Activated gamma-delta T cell treated with Interleukin-2 at 50 U/mL for 16 hours (primary cell): ENCODE data around the gene TSPO.
A peak's percentile ranks its signal among the peaks of the same experiment; 100 is the strongest.
"Not testable (repeated sequence)": the region's sequence is repeated elsewhere in the genome, so short reads cannot be mapped to it uniquely, and the experiment has no call there.

Experiments used
- DNase-seq: peaks from one replicate; pipeline ENCODE4 v3.0.0-alpha.2; 2020

TSPO gene

DNA sequence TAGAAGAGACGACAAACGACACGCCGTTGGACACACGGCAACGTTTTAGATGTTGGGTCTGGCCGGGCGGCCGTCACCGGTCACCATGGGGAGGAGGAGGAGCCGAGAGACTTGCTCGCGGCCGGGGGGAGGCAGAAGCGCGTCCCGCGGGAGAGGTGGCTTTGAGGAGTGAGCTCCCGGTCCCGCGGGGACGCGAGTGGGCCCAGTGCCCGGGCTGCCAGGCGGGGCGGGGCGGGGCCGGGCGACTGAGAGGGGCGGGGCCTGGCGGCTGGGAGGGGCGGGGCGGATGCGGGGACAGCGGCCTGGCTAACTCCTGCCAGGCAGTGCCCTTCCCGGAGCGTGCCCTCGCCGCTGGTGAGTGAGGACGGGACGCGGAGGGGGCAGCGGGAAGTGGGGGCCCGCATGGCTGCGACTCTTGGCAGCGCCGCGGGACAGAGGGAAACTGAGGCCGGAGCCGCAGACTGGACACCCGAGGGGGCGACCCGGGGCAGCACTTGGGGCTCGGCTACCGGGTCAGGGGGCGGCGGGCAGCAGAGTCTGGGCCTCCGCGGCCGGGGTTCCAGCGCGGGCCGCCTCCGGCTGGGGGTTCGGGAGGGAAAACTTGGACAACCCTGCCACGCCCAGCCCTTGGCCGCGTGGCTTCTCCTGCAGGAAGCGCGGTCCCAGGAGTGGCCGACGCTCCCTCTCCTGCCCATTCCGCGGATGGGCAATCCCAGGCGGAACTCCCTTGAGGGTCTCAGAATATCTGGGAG lies at the start of gene TSPO:
TSPO (plus strand) TSS at position 309 of the 752 bp plus-strand sequence. CDS start 7,680 bp downstream, outside the sequence.
- peak; percentile 48 for DNase-seq

DNA sequence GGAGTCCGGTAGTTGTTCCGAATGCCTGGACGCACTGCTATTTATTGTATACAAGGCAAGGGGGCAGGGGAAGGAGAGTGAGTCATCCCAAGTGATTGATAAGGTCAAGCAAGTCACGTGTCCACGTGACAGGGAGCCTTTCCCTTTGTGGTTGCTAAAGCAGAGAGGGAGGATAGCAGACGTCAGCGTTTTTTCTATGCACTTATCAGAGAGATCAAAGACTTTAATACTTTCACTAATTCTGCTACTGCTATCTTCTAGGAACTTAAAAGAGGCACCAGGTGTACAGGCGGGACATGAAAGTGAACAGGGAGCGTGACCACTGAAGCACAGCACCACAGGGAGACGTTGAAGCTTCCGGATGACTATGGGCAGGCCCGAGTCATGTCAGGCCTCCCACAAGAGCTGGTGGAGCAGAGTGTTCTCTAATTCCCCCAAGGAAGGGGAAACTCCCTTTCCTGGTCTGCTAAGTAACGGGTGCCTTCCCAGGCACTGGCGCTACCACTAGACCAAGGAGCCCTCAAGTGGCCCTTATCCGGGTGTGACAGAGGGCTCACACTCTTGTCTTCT lies 47.2 kb upstream of the TSPO start:
- not testable (repeated sequence) for DNase-seq

DNA sequence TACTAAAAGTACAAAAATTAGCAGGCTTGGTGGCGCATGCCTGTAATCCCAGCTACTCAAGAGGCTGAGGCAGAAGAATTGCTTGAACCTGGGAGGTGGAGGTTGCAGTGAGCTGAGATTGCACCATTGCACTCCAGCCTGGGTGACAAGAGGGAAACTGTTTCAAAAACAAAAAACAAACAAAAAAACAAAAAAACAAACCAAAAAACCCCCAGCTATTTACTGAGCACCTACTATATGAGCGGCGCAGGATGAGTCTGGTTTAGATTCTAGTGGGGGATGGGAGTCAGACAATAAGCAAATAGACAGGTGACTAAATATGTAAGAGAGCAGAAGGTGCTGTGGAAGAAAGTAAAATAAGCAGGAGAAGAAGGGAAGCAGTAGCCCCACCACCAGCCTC lies 46.4 kb upstream of the TSPO start:
- not testable (repeated sequence) for DNase-seq

DNA sequence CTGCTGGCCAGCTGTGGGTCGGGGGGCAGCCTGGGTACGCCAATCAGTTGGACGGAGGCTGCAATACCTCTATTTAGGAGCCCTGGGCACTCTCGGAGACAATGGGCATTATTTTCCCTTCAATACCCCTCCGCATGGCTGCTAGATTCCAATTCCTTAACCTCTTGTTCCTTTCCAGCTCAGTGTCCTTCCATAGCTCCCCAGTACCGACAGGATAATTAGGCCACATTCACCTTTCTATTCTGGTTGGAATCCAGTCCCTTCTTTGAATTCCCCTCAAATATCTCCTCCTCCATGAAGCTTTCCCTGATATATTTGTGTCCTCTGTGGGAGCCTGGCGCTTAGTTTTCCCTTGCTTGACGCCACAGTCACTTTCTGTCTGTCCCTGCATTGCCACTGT lies 45.1 kb upstream of the TSPO start:
- DNase-seq: no peak

DNA sequence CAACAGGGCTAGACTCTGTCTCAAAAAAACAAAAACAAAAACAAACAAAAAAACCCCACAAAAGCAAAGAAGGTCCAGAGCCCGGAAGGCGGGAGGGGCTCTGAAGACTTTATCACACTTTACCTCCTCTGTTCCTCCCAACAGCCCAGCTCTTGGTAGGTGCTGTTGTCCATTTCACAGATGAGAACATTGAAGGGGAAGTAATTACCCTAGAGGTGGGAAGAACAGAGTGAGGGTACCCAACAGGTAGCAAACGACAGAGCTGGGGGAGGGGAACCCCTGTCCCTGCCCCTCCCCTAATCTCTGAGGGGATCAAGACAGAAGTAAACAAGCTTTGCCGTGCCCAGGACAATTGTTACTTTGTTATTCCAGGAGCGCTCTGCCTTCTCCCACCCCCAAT lies 41.8 kb upstream of the TSPO start:
- DNase-seq: no peak

DNA sequence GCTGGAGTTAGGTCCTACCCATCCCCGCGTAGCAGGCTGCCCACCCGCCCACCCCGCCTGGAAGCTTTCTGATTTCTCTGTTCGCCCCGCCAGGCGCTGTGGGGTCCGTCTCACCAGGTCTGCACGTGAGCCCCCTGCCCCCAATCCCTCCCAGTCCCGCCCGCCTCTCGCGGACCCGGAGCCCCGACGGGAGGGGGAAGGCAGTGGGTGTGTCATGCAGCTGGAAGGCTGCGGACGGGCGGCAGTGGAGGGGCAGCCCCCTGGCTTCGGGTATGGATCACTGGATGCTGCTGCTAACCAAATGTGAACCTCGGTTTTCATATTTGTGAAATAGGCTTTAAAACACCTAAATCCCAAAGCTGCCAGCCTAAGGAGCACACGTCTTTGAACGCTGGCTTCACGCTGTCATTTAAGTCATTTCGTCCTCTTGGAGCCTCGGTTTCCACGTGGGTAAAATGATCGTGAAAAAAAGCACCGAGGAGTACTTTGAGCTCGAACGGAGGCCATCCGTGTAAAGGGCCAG lies 41.4 kb upstream of the TSPO start:
- DNase-seq: no peak

DNA sequence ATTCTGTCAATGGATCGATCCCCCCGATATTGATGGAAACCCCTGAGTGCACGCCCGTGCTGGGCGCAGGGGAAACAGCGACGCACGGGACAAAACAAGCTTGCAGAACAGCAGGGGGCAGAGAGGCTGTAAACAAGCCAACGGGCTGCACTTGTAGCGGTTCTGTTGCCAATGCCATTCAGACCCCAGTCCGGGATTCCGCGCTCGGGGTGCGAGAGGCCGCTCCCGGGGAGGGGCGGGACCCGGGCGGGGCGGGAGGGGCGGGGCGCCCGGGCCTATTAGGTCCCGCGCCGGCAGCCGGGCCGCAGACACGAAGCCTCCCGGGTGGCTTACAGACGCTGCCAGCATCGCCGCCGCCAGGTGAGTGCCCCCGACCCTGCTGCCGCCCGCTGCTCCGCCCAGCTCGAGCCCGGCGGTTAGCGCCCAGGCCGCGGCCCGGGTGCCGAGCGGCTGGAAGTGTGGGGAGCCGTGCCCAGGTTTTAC lies 40.9 kb upstream of the TSPO start, which contains the start of gene BIK:
BIK (plus strand) TSS at position 307 of the 483 bp plus-strand sequence. CDS start 13,273 bp downstream, outside the sequence.
- peak; percentile 35 for DNase-seq

DNA sequence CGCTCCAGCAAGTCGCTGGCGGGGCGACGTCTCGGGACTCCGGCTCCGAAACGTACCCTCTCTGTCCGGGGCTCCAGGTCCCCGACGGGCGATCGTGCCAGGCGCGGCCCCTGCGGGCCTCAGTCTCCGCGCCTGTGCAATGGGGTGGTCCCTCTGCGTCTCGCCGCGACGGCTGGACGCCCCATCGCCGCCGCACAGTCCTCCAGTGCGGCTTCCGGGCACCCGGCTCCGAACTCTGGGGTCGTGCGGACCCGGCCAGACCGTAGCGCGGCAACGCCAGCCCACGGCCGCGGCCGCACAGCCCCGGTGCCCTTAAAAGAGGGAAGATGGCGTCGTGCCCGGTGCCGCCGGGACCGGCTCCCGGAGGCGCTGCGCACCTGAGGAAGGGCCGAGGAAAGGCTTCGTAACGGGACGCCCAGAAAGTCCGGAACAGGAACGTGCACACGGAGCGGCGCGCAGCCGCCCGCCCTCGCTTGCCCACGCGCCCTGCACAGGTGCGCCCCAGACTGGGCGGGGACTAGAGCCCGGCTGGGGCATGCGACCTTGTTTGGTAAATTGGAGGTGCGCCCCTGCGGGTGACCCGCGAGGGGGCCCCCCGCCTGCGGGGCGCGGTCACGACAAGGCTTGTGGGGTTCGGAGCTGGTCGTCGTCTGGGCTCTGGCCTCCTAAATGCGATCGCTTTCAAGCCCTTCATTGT lies 40.3 kb upstream of the TSPO start:
- DNase-seq: peak; percentile 29

DNA sequence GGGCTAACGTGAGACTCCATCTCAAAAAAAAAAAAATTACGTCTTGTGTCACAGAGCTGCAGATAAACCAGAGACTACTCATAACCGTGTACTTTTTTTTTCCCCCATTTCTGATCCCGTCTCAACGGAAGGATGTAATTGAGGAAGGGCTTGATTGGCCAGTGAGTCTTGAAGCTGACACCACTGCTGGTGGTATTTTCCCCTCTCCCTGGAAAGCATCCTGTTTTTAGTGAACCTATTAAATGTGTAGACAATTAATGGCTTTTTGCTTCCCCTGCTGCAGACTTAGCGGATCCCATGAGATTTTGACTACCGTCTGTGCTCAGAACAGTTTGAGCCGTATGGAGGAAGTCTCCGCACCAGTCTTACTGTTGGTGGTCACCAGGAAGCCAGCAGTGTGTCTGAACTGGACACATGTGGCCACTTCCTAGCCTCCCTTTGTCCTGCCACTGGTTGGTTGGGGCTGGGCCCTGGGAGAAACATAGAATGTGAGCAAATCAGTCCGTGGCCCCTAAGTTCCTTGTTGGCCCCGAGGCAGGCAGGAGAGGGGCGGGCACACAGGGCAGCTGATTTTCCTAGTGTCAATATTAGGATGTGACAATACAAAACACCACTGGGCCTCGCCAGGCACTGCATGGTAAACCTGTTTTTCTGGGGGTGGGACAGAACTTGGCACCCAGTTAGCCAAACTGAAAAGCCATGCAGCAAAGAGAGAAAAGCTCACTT lies 37.7 kb upstream of the TSPO start:
- DNase-seq: no peak

DNA sequence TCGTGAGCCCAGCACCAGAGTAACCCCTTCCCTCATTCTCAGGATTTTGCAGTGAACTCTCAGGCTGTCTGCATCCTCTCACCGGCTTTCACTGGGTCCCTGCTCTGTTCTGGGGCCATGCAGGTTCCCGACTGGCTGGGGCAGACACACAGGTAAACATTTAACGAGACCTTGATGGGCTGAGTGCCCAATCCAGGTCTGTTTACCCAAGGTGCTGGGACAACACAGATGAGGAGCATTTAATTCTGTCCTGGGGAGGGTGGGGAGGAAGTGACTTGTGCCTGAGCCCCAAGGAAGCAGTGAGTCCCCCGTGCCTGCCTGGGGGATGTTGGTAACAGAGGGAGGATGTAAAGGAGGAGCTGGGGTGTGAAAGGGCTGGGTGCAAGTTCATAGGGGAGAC lies 36.4 kb upstream of the TSPO start:
- DNase-seq: no peak

DNA sequence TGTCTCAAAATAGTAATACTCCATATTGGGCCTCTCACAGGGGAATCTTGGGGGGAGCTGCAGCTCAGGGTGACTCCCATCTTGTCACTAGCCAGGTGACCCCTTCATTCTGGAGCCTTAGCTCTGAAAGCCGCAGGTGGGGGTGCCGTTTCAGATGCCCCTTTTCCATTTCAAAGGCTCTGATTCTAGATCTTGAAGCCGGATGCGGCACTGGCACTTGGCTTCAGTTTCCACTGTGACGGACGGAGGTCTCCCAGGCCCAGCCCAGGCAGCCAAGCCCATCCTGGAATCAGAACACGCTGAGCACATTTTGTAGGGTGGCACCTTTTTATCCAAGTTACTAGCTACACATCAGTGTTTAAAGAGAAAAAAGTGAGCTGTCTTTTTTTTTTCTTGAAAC lies 34.4 kb upstream of the TSPO start:
- no peak for DNase-seq

DNA sequence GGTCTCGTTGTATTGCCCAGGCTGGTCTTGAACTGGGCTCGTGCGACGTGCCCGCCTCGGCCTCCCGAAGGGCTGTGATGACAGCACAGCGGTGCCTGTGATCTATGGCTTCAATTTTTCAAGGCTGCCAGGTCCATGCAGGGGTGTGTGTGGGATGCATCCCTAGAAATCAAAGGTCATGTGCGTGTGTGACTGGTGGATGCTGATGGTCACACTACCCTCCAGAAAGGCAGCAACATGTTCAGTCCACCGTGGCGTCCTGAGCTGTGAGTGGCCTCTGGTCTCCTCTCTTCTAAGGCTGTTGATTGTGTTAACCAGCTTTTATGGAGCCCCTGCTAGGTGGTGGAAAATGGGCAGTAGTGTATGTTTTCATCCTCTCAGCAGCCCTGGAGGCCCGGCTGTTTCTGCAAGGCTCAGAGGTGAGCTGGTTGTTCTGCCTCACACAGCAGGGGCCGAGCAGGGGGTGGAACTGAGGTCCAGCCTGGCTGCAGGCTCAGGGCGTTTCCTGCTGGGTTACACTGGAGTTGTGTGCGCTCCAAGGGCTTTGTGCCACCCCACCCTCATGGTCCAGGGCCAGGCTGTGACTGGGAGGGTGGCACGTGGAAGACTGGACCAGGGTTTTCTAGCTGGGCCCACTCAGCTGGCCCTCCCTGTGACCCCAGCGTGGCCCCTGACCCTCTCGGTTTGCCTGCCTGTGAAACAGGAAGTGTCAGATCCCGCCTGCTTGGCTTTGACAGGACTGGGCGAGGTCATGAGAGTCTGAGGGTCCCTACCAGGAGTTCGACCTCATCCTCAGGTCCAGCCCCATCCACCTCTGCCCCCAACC lies 33.1 kb upstream of the TSPO start:
- no peak for DNase-seq

DNA sequence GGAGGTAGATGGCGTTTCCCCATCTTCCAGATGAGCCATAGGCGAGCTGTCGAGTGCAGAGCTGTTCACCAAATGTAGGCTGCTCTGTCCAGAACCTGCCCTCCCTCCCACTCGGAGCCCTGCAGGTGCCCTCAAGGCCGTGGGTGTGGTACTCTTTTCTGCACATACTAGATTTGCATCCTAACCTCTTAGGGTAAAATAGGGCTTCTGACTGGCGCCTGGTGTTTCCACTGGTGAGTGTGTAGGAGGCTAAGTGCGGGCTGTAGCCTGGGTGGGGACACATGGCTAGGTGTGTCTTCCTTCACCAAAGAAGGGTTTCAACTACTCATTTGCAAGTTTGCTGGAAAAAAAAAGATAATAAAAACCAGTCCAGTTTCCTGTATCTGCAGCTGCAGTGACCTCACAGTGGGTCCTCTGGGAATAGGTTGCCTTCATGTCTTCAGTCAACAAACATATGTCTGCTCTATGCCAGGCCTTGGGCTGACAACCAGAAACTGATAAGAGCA lies 32.4 kb upstream of the TSPO start:
- no peak for DNase-seq

DNA sequence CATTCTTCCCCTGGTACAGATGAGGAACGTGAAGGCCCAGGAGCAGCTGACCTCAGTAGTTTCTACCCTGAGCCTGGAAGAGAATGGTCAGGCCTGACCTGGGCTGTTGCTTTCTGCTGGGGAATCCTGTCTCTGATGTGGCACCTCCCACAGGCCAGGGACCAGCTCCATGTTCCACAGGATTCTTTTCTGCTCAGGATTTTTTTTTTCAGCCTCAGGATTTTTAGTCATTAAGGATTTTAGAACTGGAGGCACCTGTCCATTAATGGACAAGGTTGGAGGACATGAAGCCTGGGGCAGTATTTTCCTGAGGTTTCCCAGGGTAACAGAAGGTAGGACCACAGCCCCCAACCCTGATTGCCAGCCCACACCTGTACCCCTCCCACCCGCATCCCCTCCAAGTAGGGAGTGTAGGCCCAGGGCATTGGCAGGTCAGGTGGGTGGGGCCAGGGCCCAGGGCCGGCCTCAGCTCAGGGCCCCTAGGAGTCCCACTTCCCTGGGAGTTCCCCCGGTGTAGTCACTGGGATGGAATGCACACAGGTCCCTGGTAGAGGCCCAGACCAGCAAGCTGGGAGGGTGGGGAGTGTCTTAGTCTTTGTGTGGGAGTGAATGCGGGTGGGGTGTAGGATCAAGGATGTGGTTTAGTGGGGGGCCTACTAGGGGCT lies 24.7 kb upstream of the TSPO start:
- DNase-seq: no peak

DNA sequence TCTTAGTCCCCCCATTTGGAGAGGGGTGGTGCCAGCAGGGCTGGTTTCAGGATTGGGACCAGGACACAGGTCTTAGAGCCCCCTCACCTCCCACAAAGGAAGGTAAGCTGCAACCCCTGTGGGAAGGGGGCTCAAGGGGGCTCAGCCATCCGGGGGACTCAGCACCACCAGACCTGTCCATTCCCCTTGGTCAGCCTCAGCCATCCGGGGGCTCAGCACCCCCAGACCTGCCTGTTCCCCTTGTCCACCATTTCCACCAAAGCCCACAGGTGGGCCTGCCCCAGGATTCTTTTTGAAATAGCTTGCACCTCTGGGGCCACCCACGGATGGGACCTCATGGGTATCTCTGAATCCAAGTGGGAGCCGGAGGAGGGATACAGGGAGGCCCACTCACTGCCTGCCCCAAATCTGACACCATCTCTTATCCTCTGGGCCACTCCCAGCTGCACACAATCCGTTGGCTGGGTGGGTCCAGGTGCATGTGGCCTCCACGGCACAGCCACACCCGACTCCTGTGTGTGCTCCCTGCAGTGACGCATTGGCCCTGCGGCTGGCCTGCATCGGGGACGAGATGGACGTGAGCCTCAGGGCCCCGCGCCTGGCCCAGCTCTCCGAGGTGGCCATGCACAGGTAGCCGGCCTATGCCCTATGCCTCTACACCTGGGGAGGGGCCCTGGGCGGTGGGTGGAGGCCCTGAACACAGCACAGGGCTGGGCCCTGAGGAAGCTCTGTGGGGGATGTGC lies 24.0 kb upstream of the TSPO start:
- no peak for DNase-seq

DNA sequence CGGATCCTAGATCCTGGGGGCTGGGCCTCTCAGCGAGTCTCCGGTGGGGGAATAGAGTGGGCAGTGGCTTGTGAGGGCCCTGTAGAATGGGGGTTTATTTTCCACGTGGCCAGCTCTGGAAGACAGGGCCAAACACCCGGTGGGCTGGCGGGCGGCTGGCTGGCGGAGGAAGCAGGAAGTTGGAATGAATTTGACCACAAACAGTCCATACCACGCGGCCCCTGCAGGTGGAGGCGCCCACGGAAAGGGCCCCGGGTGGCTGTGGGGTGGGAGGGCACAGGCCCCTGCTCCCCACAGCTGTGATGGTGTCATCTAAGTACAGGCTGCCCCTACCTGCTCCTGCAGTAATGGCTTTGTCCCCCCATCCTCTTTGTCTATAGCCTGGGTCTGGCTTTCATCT lies 23.2 kb upstream of the TSPO start:
- DNase-seq: no peak

DNA sequence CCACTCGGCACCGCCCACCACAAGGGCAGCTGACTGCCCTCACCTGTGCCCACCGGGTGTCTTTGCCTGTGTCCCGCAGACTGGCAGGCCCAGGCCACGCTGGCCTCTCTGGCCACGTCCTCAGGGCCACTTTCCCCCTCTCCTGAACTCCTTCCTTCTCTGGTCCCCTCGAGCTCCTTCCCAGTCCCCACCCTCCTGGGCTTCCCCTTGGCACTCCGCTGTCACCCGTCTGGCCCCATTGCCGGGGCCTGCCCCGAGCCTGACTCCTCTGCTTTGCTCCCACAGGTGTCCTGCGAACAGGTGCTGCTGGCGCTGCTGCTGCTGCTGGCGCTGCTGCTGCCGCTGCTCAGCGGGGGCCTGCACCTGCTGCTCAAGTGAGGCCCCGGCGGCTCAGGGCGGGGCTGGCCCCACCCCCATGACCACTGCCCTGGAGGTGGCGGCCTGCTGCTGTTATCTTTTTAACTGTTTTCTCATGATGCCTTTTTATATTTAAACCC lies 22.4 kb upstream of the TSPO start:
- no peak for DNase-seq

DNA sequence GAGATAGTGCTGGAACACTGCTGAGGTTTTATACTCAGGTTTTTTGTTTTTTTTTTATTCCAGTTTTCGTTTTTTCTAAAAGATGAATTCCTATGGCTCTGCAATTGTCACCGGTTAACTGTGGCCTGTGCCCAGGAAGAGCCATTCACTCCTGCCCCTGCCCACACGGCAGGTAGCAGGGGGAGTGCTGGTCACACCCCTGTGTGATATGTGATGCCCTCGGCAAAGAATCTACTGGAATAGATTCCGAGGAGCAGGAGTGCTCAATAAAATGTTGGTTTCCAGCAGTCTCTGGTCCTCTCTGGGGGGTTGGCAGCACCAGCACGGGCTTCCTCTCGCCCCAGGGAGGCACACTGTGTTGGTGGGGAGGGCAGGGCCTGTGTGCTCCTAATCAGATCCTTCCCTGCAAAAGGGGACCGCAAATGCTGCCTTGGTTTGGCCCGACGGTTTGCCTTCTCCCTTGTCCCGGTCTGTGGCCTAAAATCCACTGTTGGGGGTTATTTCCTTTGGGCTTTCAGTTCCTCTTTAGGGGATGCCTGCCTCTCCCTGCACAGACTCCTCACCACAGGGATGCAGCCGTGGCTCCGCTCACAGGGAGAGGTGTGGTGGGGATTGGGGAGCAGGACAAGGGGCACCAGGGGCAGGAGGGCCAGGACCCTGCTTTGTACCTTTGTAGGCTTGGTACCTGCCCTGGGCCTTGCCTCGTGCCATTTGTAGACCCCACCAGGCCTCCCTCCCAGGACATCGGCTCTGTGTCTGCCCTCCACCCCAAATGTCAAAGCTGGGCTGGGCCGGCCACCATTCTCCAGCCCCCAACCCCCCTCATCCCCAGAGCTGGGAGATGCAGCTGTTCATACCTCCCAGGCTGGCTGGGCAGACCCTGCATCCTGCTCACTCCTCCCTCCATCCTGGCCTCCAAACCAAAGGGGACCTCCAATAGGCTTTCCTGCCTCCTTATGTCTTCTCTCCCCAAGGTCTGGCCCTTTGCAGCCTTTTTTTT lies 21.6 kb upstream of the TSPO start:
- no peak for DNase-seq
